Osteocyte (in vitro differentiated cells): Measurements from ENCODE around the gene UBASH3A. TPM values are rescaled to one million over a fixed set of nuclear protein-coding genes. Genes with fewer than 3 reads are reported as not detected.

Source experiments
- DNase-seq: peaks from one replicate; pipeline ENCODE4 v3.0.0; 2021; ENCODE audit warnings: mixed read lengths; ENCODE audit not compliant: unreplicated experiment; ENCODE audit errors: extremely low spot score
- H3K27ac Mint-ChIP-seq: one replicate; pipeline ENCODE4 v1.8.0; 2021; ENCODE audit warnings: mild to moderate bottlenecking, mixed read lengths; ENCODE audit not compliant: unreplicated experiment
- H3K27me3 Mint-ChIP-seq: one replicate; pipeline ENCODE4 v1.8.0; 2021; ENCODE audit warnings: mixed read lengths; ENCODE audit not compliant: unreplicated experiment
- H3K36me3 Mint-ChIP-seq: one replicate; pipeline ENCODE4 v1.8.0; 2021; ENCODE audit warnings: mixed read lengths; ENCODE audit not compliant: unreplicated experiment
- H3K4me1 Mint-ChIP-seq: one replicate; pipeline ENCODE4 v1.8.0; 2021; ENCODE audit warnings: mixed read lengths; ENCODE audit not compliant: unreplicated experiment
- H3K4me3 Mint-ChIP-seq: one replicate; pipeline ENCODE4 v1.8.0; 2021; ENCODE audit warnings: mild to moderate bottlenecking, moderate library complexity, mixed read lengths; ENCODE audit not compliant: unreplicated experiment
- H3K9me3 Mint-ChIP-seq: one replicate; pipeline ENCODE4 v1.8.0; 2021; ENCODE audit warnings: mixed read lengths; ENCODE audit not compliant: unreplicated experiment
- CTCF ChIP-seq: fragments of 200-600 bp; sonication (generic); IDR thresholded peaks from 2 replicates; pipeline ENCODE4 v1.5.0; 2021; ENCODE audit warnings: antibody characterized with exemption, mild to moderate bottlenecking, moderate library complexity
- total RNA-seq: library from RNA; stranded (reverse); gene quantifications from 2 replicates; pipeline ENCODE4 v1.2.1, GENCODE V29; 2021

The UBASH3A gene
- total RNA-seq, 1 donor from 2014 or later, result not detected

GRCh38 chr21:42387164-42387563 is 16.5 kb upstream of the UBASH3A start:
- Mint-ChIP-seq H3K4me1 (peaks cover 23% of the 10 kb centered on the region), H3K4me3 (no peak overlapping the region), H3K36me3 (peaks cover 2% of the 10 kb centered on the region), H3K27me3 (peaks cover 27% of the 10 kb centered on the region), H3K27ac (no peak overlapping the region), H3K9me3 (peaks cover 3% of the 10 kb centered on the region)
- no peak for DNase-seq
- no peak for TF ChIP-seq CTCF

- Mint-ChIP-seq H3K9me3 (no peaks in the 10 kb centered on the region), H3K36me3 (no peaks in the 10 kb centered on the region), H3K4me3 (no peak overlapping the region), H3K27me3 (peaks cover 27% of the 10 kb centered on the region), H3K27ac (no peak overlapping the region), H3K4me1 (peaks cover 30% of the 10 kb centered on the region)
- DNase-seq, result no peak
- no peak for TF ChIP-seq CTCF
These were observed 15.8 kb upstream of the UBASH3A start for GRCh38 chr21:42387843-42388340.

- Mint-ChIP-seq H3K27me3 (peaks cover 27% of the 10 kb centered on the region), H3K4me1 (peaks cover 35% of the 10 kb centered on the region), H3K27ac (no peak overlapping the region), H3K36me3 (no peaks in the 10 kb centered on the region), H3K4me3 (peak overlapping the region; percentile 18), H3K9me3 (no peaks in the 10 kb centered on the region)
- no peak for TF ChIP-seq CTCF
- DNase-seq, result no peak
These were observed 14.8 kb upstream of the UBASH3A start for GRCh38 chr21:42388740-42389448.

- H3K4me3 Mint-ChIP-seq, result no peak overlapping the region
- H3K36me3 Mint-ChIP-seq, result no peaks in the 10 kb centered on the region
- peaks cover 35% of the 10 kb centered on the region for H3K4me1 Mint-ChIP-seq
- no peak for TF ChIP-seq CTCF
- no peaks in the 10 kb centered on the region for H3K9me3 Mint-ChIP-seq
- no peak for DNase-seq
- H3K27ac Mint-ChIP-seq, result no peak overlapping the region
- peaks cover 27% of the 10 kb centered on the region for H3K27me3 Mint-ChIP-seq
These were observed 14.3 kb upstream of the UBASH3A start for GRCh38 chr21:42389449-42389835.

GRCh38 chr21:42390193-42390592 is 13.5 kb upstream of the UBASH3A start:
- no peaks in the 10 kb centered on the region for H3K9me3 Mint-ChIP-seq
- DNase-seq, result no peak
- H3K27ac Mint-ChIP-seq, result no peak overlapping the region
- TF ChIP-seq CTCF, result no peak
- peaks cover 35% of the 10 kb centered on the region for H3K4me1 Mint-ChIP-seq
- no peak overlapping the region for H3K4me3 Mint-ChIP-seq
- peaks cover 32% of the 10 kb centered on the region for H3K27me3 Mint-ChIP-seq
- H3K36me3 Mint-ChIP-seq, result no peaks in the 10 kb centered on the region
